Measurements from ENCODE around the gene HPCA. TPM values are rescaled to one million over a fixed set of nuclear protein-coding genes. Genes with fewer than 3 reads are reported as not detected.

HPCA gene
- not detected for total RNA-seq
- long read RNA-seq, result 0 reads

- no peak for DNase-seq (ENCODE audit: low spot score)
- intact Hi-C loops (cut with DNase I), result no loop called here
Measured at GRCh38 chr1:32886004-32886827, at the start of gene HPCA. Gene HPCA, plus strand, starts transcription at chr1:32886491. Its CDS starts 2,408 bp downstream, at chr1:32888899.

GRCh38 chr1:32848354-32849063 is 37.8 kb upstream of the HPCA start:
- DNase-seq (ENCODE audit: low spot score), result no peak
- intact Hi-C loops (cut with DNase I), result no loop called here

- intact Hi-C loops (cut with DNase I), result no loop called here
- no peak for DNase-seq (ENCODE audit: low spot score)
Measured at GRCh38 chr1:32855861-32856617, 30.3 kb upstream of the HPCA start.

- no peak for DNase-seq (ENCODE audit: low spot score)
- intact Hi-C loops (cut with DNase I), result no loop called here
Measured at GRCh38 chr1:32858136-32858535, 28.2 kb upstream of the HPCA start.

- DNase-seq (ENCODE audit: low spot score), result no peak
- intact Hi-C loops (cut with DNase I), result no loop called here
Measured at GRCh38 chr1:32858791-32859190, 27.5 kb upstream of the HPCA start.

- intact Hi-C loops (cut with DNase I), result no loop called here
- DNase-seq (ENCODE audit: low spot score), result no peak
Measured at GRCh38 chr1:32859915-32860314, 26.4 kb upstream of the HPCA start.

- no peak for DNase-seq (ENCODE audit: low spot score)
- intact Hi-C loops (cut with DNase I), result no loop called here
Measured at GRCh38 chr1:32860566-32860965, 25.7 kb upstream of the HPCA start.

GRCh38 chr1:32861904-32862695 is 24.2 kb upstream of the HPCA start:
- no peak for DNase-seq (ENCODE audit: low spot score)
- intact Hi-C loops (cut with DNase I), result no loop called here

- intact Hi-C loops (cut with DNase I), result no loop called here
- DNase-seq (ENCODE audit: low spot score), result peak; percentile 49
Measured at GRCh38 chr1:32863218-32863880, 22.9 kb upstream of the HPCA start.

- intact Hi-C loops (cut with DNase I), result no loop called here
- no peak for DNase-seq (ENCODE audit: low spot score)
Measured at GRCh38 chr1:32863881-32864245, 22.4 kb upstream of the HPCA start.

- intact Hi-C loops (cut with DNase I), result no loop called here
- peak; percentile 22 for DNase-seq (ENCODE audit: low spot score)
Measured at GRCh38 chr1:32864375-32865019, 21.8 kb upstream of the HPCA start.

- no peak for DNase-seq (ENCODE audit: low spot score)
- intact Hi-C loops (cut with DNase I), result no loop called here
Measured at GRCh38 chr1:32865639-32866405, 20.5 kb upstream of the HPCA start.

- DNase-seq (ENCODE audit: low spot score), result peak; percentile 29
- intact Hi-C loops (cut with DNase I), result no loop called here
Measured at GRCh38 chr1:32867151-32867550, 19.1 kb upstream of the HPCA start.

GRCh38 chr1:32867671-32868070 is 18.6 kb upstream of the HPCA start:
- intact Hi-C loops (cut with DNase I), result no loop called here
- no peak for DNase-seq (ENCODE audit: low spot score)

- peak; percentile 41 for DNase-seq (ENCODE audit: low spot score)
Measured at GRCh38 chr1:32868085-32868484, 18.2 kb upstream of the HPCA start.

GRCh38 chr1:32868806-32869455 is 17.4 kb upstream of the HPCA start:
- no peak for DNase-seq (ENCODE audit: low spot score)
- intact Hi-C loops (cut with DNase I), result no loop called here

More at GRCh38 chr1:32868085-32868484, 18.2 kb upstream of the HPCA start:
- intact Hi-C loops (cut with DNase I), result no loop called here

- intact Hi-C loops (cut with DNase I), result loop anchor here (5.0 kb wide), 2 partner anchors 53 to 158 kb away; partner anchors contain the start of genes S100PBP and YARS1
- DNase-seq (ENCODE audit: low spot score), result peak; percentile 44
Measured at GRCh38 chr1:32869923-32870614, 16.2 kb upstream of the HPCA start.
